ENCODE results near the gene PLCB1.

DNA sequence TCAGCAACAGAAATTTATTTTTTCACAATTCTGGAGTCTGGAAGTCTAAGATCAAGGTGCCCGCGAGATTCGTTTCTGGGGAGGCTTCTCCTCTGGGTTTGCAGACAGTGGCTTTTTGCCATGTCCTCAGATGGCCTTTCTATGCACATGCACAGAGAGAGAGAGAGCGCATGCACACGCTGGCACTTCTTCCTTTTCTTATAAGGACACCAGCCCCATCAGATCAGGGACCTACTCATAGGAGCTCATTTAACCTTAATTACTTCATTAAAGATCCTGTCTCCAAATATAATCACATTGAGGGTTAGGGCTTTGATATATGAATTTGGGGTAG lies 676.1 kb downstream of the PLCB1 start:
- TF ChIP-seq, protein P1, sequence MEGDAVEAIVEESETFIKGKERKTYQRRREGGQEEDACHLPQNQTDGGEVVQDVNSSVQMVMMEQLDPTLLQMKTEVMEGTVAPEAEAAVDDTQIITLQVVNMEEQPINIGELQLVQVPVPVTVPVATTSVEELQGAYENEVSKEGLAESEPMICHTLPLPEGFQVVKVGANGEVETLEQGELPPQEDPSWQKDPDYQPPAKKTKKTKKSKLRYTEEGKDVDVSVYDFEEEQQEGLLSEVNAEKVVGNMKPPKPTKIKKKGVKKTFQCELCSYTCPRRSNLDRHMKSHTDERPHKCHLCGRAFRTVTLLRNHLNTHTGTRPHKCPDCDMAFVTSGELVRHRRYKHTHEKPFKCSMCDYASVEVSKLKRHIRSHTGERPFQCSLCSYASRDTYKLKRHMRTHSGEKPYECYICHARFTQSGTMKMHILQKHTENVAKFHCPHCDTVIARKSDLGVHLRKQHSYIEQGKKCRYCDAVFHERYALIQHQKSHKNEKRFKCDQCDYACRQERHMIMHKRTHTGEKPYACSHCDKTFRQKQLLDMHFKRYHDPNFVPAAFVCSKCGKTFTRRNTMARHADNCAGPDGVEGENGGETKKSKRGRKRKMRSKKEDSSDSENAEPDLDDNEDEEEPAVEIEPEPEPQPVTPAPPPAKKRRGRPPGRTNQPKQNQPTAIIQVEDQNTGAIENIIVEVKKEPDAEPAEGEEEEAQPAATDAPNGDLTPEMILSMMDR (conservative IDR thresholded peaks at IDR 0.05; ENCODE audit: low read depth, low read length) = no peak
- no peak for TF ChIP-seq SMC3 (IDR thresholded peaks at IDR 0.05; ENCODE audit: low read depth, low read length)
- TF ChIP-seq POLR2A (IDR thresholded peaks at IDR 0.05; ENCODE audit: low read depth, low read length) = no peak
- TF ChIP-seq MAZ (IDR thresholded peaks at IDR 0.05; ENCODE audit: borderline replicate concordance, low read depth, low read length) = no peak
- no peak for TF ChIP-seq CEBPB (IDR thresholded peaks at IDR 0.05; ENCODE audit: low read depth, low read length)
- no peak for TF ChIP-seq NFE2L2 (IDR thresholded peaks at IDR 0.05; ENCODE audit: low read depth, low read length)
- no peak for TF ChIP-seq RFX5 (IDR thresholded peaks at IDR 0.05; ENCODE audit: low read depth, low read length)
